K562 (cell line): ENCODE data around the gene ATM. TPM values are rescaled to one million over a fixed set of nuclear protein-coding genes. Genes with fewer than 3 reads are reported as not detected.

Experiments
- HNRNPK ChIP-seq: fragments of 200-400 bp; formaldehyde crosslinking; IDR thresholded peaks from one replicate; pipeline ENCODE4 v1.6.1; 2018; ENCODE audit warnings: mild to moderate bottlenecking, low read depth, low read length; ENCODE audit not compliant: poor library complexity, severe bottlenecking
- ILF3 ChIP-seq: fragments of 450-650 bp; IDR thresholded peaks from 2 replicates; pipeline ENCODE4 v1.6.1; 2018; ENCODE audit warnings: antibody characterized with exemption, mild to moderate bottlenecking, moderate library complexity, borderline replicate concordance
- MAFK ChIP-seq: IDR thresholded peaks from 2 replicates; pipeline ENCODE4 v1.6.1; 2011; ENCODE audit warnings: low read length, improper control_type of control experiment
- MXD1 ChIP-seq: fragments of 250-450 bp; sonication (Bioruptor Pico); IDR thresholded peaks from 2 replicates; pipeline ENCODE4 v1.8.0; 2021; ENCODE audit warnings: borderline replicate concordance, mild to moderate bottlenecking, moderate library complexity; ENCODE audit not compliant: poor library complexity, severe bottlenecking
- PREB ChIP-seq: sonication (generic); formaldehyde crosslinking; IDR thresholded peaks from 2 replicates; pipeline ENCODE4 v1.8.1; 2023; ENCODE audit warnings: mild to moderate bottlenecking, missing genetic modification reagents
- STAG1 ChIP-seq: sonication (generic); formaldehyde crosslinking; IDR thresholded peaks from 2 replicates; pipeline ENCODE4 v1.5.0; 2020; ENCODE audit warnings: missing genetic modification reagents, borderline replicate concordance
- TRIM25 ChIP-seq: fragments of 450-650 bp; IDR thresholded peaks from 2 replicates; pipeline ENCODE4 v1.7.0; 2016; ENCODE audit warnings: borderline replicate concordance
- ZNF76 ChIP-seq: fragments of 250-450 bp; sonication (Bioruptor Pico); IDR thresholded peaks from 2 replicates; pipeline ENCODE4 v1.4.0; 2020; ENCODE audit warnings: mild to moderate bottlenecking, moderate library complexity, borderline replicate concordance
- polyA plus RNA-seq, 8 experiments: library from polyadenylated mRNA; depleted of rRNA in 4 of 8; stranded (reverse) in 5 of 8; unstranded in 3 of 8; fragments of >200 nt; fragmentation: Nextera tagmentation in 2 of 8; fragmentation: Illumina TruSeq in 1 of 8; extraction: Ambion mirVana in 2 of 8; extraction: Trizol in 1 of 8; gene quantifications; 2 replicates each; pipeline versions ENCODE4 v1.2.1 to v1.2.3, GENCODE V29; 2011 to 2014; ENCODE audit warnings: inconsistent platforms in 1 of 8, missing spikeins in 1 of 8
- total RNA-seq, 7 experiments: library from RNA; depleted of rRNA in 6 of 7; stranded (reverse); fragments of >200 nt in 6 of 7; fragmentation: Illumina TruSeq in 2 of 7; extraction: Trizol in 2 of 7; gene quantifications; 2 replicates each; pipeline versions ENCODE4 v1.2.1 to v1.2.3, GENCODE V29; 2011 to 2021; ENCODE audit warnings: low replicate concordance in 1 of 7
- TF ChIP-seq, protein P1 (sequence below), 2 experiments: fragments of 450-650 bp in 1 of 2; IDR thresholded peaks; 2 replicates each; pipeline ENCODE4 v1.6.1; 2011 to 2017; ENCODE audit warnings: low read depth in 2 of 2, antibody characterized with exemption in 1 of 2, borderline replicate concordance in 1 of 2, low read length in 1 of 2, mild to moderate bottlenecking in 1 of 2, mixed read lengths in 1 of 2; ENCODE audit not compliant: control insufficient read depth in 1 of 2
- TF ChIP-seq, protein P2 (sequence below): sonication (generic); formaldehyde crosslinking; IDR thresholded peaks from 2 replicates; pipeline ENCODE4 v1.8.0; 2023; ENCODE audit warnings: mild to moderate bottlenecking, missing genetic modification reagents
- TF ChIP-seq, protein P3 (sequence below), 3 experiments: IDR thresholded peaks in 2 of 3; conservative IDR thresholded peaks in 1 of 3; 2 replicates each; pipeline ENCODE4 v1.5.1; 2011 to 2012; ENCODE audit warnings: low read length in 3 of 3, mild to moderate bottlenecking in 3 of 3, control low read depth in 2 of 3, improper control_type of control experiment in 1 of 3, inconsistent platforms in 1 of 3, low read depth in 1 of 3, mixed read lengths in 1 of 3, moderate library complexity in 1 of 3; ENCODE audit not compliant: insufficient read depth in 2 of 3

ATM gene
- total and polyA plus RNA-seq, 9 of the 15 experiments (the other 6 are each of a cell fraction or from before 2014, with no cell fraction given), result 8.3 to 46.8 (median 26.2) TPM

DNA sequence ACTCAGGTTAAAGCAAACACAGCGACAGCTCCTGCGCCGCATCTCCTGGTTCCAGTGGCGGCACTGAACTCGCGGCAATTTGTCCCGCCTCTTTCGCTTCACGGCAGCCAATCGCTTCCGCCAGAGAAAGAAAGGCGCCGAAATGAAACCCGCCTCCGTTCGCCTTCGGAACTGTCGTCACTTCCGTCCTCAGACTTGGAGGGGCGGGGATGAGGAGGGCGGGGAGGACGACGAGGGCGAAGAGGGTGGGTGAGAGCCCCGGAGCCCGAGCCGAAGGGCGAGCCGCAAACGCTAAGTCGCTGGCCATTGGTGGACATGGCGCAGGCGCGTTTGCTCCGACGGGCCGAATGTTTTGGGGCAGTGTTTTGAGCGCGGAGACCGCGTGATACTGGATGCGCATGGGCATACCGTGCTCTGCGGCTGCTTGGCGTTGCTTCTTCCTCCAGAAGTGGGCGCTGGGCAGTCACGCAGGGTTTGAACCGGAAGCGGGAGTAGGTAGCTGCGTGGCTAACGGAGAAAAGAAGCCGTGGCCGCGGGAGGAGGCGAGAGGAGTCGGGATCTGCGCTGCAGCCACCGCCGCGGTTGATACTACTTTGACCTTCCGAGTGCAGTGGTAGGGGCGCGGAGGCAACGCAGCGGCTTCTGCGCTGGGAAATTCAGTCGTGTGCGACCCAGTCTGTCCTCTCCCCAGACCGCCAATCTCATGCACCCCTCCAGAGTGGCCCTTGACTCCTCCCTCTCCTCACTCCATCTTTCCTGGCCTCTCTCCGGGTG lies at the start of gene ATM, which contains the start of gene NPAT (continued):
- TF ChIP-seq, protein P1, sequence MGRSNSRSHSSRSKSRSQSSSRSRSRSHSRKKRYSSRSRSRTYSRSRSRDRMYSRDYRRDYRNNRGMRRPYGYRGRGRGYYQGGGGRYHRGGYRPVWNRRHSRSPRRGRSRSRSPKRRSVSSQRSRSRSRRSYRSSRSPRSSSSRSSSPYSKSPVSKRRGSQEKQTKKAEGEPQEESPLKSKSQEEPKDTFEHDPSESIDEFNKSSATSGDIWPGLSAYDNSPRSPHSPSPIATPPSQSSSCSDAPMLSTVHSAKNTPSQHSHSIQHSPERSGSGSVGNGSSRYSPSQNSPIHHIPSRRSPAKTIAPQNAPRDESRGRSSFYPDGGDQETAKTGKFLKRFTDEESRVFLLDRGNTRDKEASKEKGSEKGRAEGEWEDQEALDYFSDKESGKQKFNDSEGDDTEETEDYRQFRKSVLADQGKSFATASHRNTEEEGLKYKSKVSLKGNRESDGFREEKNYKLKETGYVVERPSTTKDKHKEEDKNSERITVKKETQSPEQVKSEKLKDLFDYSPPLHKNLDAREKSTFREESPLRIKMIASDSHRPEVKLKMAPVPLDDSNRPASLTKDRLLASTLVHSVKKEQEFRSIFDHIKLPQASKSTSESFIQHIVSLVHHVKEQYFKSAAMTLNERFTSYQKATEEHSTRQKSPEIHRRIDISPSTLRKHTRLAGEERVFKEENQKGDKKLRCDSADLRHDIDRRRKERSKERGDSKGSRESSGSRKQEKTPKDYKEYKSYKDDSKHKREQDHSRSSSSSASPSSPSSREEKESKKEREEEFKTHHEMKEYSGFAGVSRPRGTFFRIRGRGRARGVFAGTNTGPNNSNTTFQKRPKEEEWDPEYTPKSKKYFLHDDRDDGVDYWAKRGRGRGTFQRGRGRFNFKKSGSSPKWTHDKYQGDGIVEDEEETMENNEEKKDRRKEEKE (IDR thresholded peaks at IDR 0.05; ENCODE audit: borderline replicate concordance in 1 of 2, control insufficient read depth in 1 of 2, low read depth in 2 of 2, low read length in 1 of 2), result 0 out of 4 replicates have a peak, but pooled peaks of 1 of the 2 experiments have one; percentile 13
- no peak for TF ChIP-seq STAG1 (CRISPR knock-in tag)
- no peak for TF ChIP-seq ILF3
- no peak for TF ChIP-seq HNRNPK
- TF ChIP-seq PREB, result no peak
- TF ChIP-seq, protein P2, sequence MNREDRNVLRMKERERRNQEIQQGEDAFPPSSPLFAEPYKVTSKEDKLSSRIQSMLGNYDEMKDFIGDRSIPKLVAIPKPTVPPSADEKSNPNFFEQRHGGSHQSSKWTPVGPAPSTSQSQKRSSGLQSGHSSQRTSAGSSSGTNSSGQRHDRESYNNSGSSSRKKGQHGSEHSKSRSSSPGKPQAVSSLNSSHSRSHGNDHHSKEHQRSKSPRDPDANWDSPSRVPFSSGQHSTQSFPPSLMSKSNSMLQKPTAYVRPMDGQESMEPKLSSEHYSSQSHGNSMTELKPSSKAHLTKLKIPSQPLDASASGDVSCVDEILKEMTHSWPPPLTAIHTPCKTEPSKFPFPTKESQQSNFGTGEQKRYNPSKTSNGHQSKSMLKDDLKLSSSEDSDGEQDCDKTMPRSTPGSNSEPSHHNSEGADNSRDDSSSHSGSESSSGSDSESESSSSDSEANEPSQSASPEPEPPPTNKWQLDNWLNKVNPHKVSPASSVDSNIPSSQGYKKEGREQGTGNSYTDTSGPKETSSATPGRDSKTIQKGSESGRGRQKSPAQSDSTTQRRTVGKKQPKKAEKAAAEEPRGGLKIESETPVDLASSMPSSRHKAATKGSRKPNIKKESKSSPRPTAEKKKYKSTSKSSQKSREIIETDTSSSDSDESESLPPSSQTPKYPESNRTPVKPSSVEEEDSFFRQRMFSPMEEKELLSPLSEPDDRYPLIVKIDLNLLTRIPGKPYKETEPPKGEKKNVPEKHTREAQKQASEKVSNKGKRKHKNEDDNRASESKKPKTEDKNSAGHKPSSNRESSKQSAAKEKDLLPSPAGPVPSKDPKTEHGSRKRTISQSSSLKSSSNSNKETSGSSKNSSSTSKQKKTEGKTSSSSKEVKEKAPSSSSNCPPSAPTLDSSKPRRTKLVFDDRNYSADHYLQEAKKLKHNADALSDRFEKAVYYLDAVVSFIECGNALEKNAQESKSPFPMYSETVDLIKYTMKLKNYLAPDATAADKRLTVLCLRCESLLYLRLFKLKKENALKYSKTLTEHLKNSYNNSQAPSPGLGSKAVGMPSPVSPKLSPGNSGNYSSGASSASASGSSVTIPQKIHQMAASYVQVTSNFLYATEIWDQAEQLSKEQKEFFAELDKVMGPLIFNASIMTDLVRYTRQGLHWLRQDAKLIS, result no peak; the same call in 1 of the 2 replicates
- TF ChIP-seq, protein P3, sequence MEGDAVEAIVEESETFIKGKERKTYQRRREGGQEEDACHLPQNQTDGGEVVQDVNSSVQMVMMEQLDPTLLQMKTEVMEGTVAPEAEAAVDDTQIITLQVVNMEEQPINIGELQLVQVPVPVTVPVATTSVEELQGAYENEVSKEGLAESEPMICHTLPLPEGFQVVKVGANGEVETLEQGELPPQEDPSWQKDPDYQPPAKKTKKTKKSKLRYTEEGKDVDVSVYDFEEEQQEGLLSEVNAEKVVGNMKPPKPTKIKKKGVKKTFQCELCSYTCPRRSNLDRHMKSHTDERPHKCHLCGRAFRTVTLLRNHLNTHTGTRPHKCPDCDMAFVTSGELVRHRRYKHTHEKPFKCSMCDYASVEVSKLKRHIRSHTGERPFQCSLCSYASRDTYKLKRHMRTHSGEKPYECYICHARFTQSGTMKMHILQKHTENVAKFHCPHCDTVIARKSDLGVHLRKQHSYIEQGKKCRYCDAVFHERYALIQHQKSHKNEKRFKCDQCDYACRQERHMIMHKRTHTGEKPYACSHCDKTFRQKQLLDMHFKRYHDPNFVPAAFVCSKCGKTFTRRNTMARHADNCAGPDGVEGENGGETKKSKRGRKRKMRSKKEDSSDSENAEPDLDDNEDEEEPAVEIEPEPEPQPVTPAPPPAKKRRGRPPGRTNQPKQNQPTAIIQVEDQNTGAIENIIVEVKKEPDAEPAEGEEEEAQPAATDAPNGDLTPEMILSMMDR (IDR thresholded peaks at IDR 0.05 in 2 of 3, conservative IDR thresholded peaks at IDR 0.05 in 1 of 3; ENCODE audit: insufficient read depth in 2 of 3, low read depth in 1 of 3, low read length in 3 of 3), result peak; percentile 88 to 98 (median 94)
- peak; percentile 16 for TF ChIP-seq MXD1 (CRISPR knock-in tag)
- no peak for TF ChIP-seq MAFK
- TF ChIP-seq ZNF76 (CRISPR knock-in tag), result no peak
- no peak for TF ChIP-seq TRIM25
